HepG2 (cell line): ENCODE measurements around the gene BORCS5. TPM values are rescaled to one million over a fixed set of nuclear protein-coding genes. Genes with fewer than 3 reads are reported as not detected.

ENCODE experiments used
- CEBPG ChIP-seq: IDR thresholded peaks from 2 replicates; pipeline ENCODE4 v1.6.1; 2016
- FOXK2 ChIP-seq: fragments of 450-650 bp; IDR thresholded peaks from 2 replicates; pipeline ENCODE4 v1.6.1; 2016
- FOXP1 ChIP-seq, 2 experiments: fragments of 450-650 bp in 1 of 2; IDR thresholded peaks; 2 replicates each; pipeline ENCODE4 v1.6.1; 2017 to 2018; ENCODE audit warnings: antibody characterized with exemption in 1 of 2
- HMG20B ChIP-seq: conservative IDR thresholded peaks from 2 replicates; pipeline ENCODE4 v1.6.1; 2016; ENCODE audit warnings: missing genetic modification reagents, missing compliant biosample characterization
- KDM1A ChIP-seq: IDR thresholded peaks from 2 replicates; pipeline ENCODE4 v1.6.1; 2016; ENCODE audit warnings: missing compliant biosample characterization
- KLF16 ChIP-seq, 2 experiments: sonication (generic) in 1 of 2; formaldehyde crosslinking in 1 of 2; IDR thresholded peaks; 2 replicates each; pipeline versions ENCODE4 v1.6.1 to v1.8.0; 2016 to 2023; ENCODE audit warnings: missing genetic modification reagents in 2 of 2, missing compliant biosample characterization in 1 of 2
- NR2F2 ChIP-seq: IDR thresholded peaks from 2 replicates; pipeline ENCODE4 v1.6.1; 2012; ENCODE audit warnings: low read depth, inconsistent platforms, borderline replicate concordance
- PAXIP1 ChIP-seq: sonication (generic); formaldehyde crosslinking; conservative IDR thresholded peaks from 2 replicates; pipeline ENCODE4 v1.4.0; 2020; ENCODE audit warnings: mild to moderate bottlenecking, missing genetic modification reagents, moderate library complexity
- RARA ChIP-seq: IDR thresholded peaks from 2 replicates; pipeline ENCODE4 v1.6.1; 2016; ENCODE audit warnings: missing genetic modification reagents, missing compliant biosample characterization
- REPIN1 ChIP-seq: sonication (generic); formaldehyde crosslinking; IDR thresholded peaks from 2 replicates; pipeline ENCODE4 v1.8.0; 2022; ENCODE audit warnings: missing genetic modification reagents, low read depth, mild to moderate bottlenecking, borderline replicate concordance
- RFX5 ChIP-seq: IDR thresholded peaks from 2 replicates; pipeline ENCODE4 v1.6.1; 2011; ENCODE audit warnings: low read depth, low read length, improper control_type of control experiment
- RFXANK ChIP-seq: IDR thresholded peaks from 2 replicates; pipeline ENCODE4 v1.6.1; 2016
- SALL1 ChIP-seq: sonication (generic); formaldehyde crosslinking; IDR thresholded peaks from 2 replicates; pipeline ENCODE4 v1.8.0; 2022; ENCODE audit warnings: mild to moderate bottlenecking, missing genetic modification reagents
- SKI ChIP-seq: fragments of 450-650 bp; IDR thresholded peaks from one replicate; pipeline ENCODE4 v1.6.1; 2018; ENCODE audit warnings: mild to moderate bottlenecking; ENCODE audit not compliant: partially characterized antibody
- TBX2 ChIP-seq: sonication (generic); formaldehyde crosslinking; IDR thresholded peaks from 2 replicates; pipeline ENCODE4 v1.5.0; 2020; ENCODE audit warnings: missing genetic modification reagents, mild to moderate bottlenecking, borderline replicate concordance
- TBX3 ChIP-seq: fragments of 450-650 bp; IDR thresholded peaks from 2 replicates; pipeline ENCODE4 v1.6.1; 2017; ENCODE audit warnings: antibody characterized with exemption, mild to moderate bottlenecking, inconsistent platforms, borderline replicate concordance
- YEATS4 ChIP-seq: sonication (generic); formaldehyde crosslinking; IDR thresholded peaks from 2 replicates; pipeline ENCODE4 v1.4.0; 2020; ENCODE audit warnings: missing genetic modification reagents, borderline replicate concordance
- ZBTB43 ChIP-seq: sonication (generic); formaldehyde crosslinking; conservative IDR thresholded peaks from 2 replicates; pipeline ENCODE4 v1.4.0; 2020; ENCODE audit warnings: missing genetic modification reagents
- ZFX ChIP-seq: sonication (generic); formaldehyde crosslinking; IDR thresholded peaks from 2 replicates; pipeline ENCODE4 v1.4.0; 2020; ENCODE audit warnings: mild to moderate bottlenecking, low read depth, missing genetic modification reagents, moderate library complexity
- ZNF576 ChIP-seq: sonication (generic); formaldehyde crosslinking; IDR thresholded peaks from 2 replicates; pipeline ENCODE4 v1.4.0; 2020; ENCODE audit warnings: mild to moderate bottlenecking, missing genetic modification reagents
- ZNF652 ChIP-seq: IDR thresholded peaks from 2 replicates; pipeline ENCODE4 v1.6.1; 2016; ENCODE audit warnings: low read depth, borderline replicate concordance
- polyA plus RNA-seq, 8 experiments: library from polyadenylated mRNA; depleted of rRNA in 3 of 8; stranded (reverse) in 7 of 8; unstranded in 1 of 8; fragments of >200 nt; fragmentation: Illumina TruSeq in 4 of 8; extraction: Trizol in 4 of 8; gene quantifications; 2 replicates each; pipeline versions ENCODE4 v1.2.1 to v1.2.3, GENCODE V29; 2011 to 2016; ENCODE audit warnings: low read depth in 4 of 8, missing spikeins in 1 of 8, mixed read lengths in 1 of 8; ENCODE audit not compliant: insufficient read depth in 1 of 8
- total RNA-seq, 5 experiments: library from RNA; depleted of rRNA; stranded (reverse); fragments of >200 nt; fragmentation: Illumina TruSeq; extraction: Trizol; gene quantifications; 2 replicates each; pipeline ENCODE4 v1.2.3, GENCODE V29; 2016; ENCODE audit warnings: low read depth in 1 of 5

BORCS5 gene
- total and polyA plus RNA-seq, 2 of the 13 experiments (the other 11 are each of a cell fraction or from before 2014, with no cell fraction given): 3.9 to 4.7 TPM

- peak; percentile 40; the same call in 1 of the 2 replicates for TF ChIP-seq REPIN1 (CRISPR knock-in tag)
- TF ChIP-seq YEATS4: peak; percentile 52; the same call in 1 of the 2 replicates
- TF ChIP-seq RARA (CRISPR knock-in tag): 0 out of 2 replicates have a peak, but pooled peaks have one; percentile 8
- TF ChIP-seq ZBTB43 (CRISPR knock-in tag): peak; percentile 57; the same call in 1 of the 2 replicates
- TF ChIP-seq RFX5: no peak
- peak; percentile 59 for TF ChIP-seq ZFX
- TF ChIP-seq KDM1A (CRISPR knock-in tag): 0 out of 2 replicates have a peak, but pooled peaks have one; percentile 12
- peak; percentile 54; the same call in 1 of the 2 replicates for TF ChIP-seq RFXANK
- peak; percentile 58; the same call in 1 of the 2 replicates for TF ChIP-seq TBX3
- TF ChIP-seq SKI: peak; percentile 17
- peak; percentile 90 for TF ChIP-seq CEBPG (CRISPR knock-in tag)
- TF ChIP-seq FOXP1 (IDR thresholded peaks at IDR 0.05): no peak
- TF ChIP-seq FOXP1 (CRISPR knock-in tag; IDR thresholded peaks at IDR 0.05): peak; percentile 49; the same call in 1 of the 2 replicates
- peak; percentile 36; the same call in 1 of the 2 replicates for TF ChIP-seq FOXK2
- peak; percentile 76; the same call in 1 of the 2 replicates for TF ChIP-seq NR2F2
- TF ChIP-seq SALL1 (CRISPR knock-in tag): peak; percentile 26; the same call in 1 of the 2 replicates
- TF ChIP-seq ZNF652 (CRISPR knock-in tag): peak; percentile 77
- peak; percentile 99 for TF ChIP-seq HMG20B
- no peak for TF ChIP-seq ZNF576 (CRISPR knock-in tag)
- TF ChIP-seq PAXIP1 (CRISPR knock-in tag): peak; percentile 49
- TF ChIP-seq KLF16 (CRISPR knock-in tag; IDR thresholded peaks at IDR 0.05): peak in 1 of 2 experiments; percentile 39; a peak in 1 of 4 replicates
- TF ChIP-seq TBX2 (CRISPR knock-in tag): peak; percentile 29; the same call in 1 of the 2 replicates
Observed at GRCh38 chr12:12350868-12351463, 5.9 kb upstream of the BORCS5 start (continued).
